Neuronal stem cell (in vitro differentiated cells): ENCODE data around the gene PDE2A.

Experiments
- DNase-seq: peaks from one replicate; pipeline ENCODE4 v3.0.0-alpha.2; 2013; ENCODE audit warnings: low spot score
- H2AFZ ChIP-seq: one replicate; pipeline ENCODE4 v1.6.1; 2013; ENCODE audit warnings: mild to moderate bottlenecking, low read length, inconsistent platforms
- H2AK5ac ChIP-seq: 2 replicates; pipeline ENCODE4 v1.6.1; 2013; ENCODE audit warnings: low read depth, mild to moderate bottlenecking, inconsistent platforms, low read length, moderate library complexity, mixed read lengths
- H2BK120ac ChIP-seq: 2 replicates; pipeline ENCODE4 v1.6.1; 2013; ENCODE audit warnings: low read depth, mild to moderate bottlenecking, inconsistent platforms, low read length, moderate library complexity, mixed read lengths
- H2BK12ac ChIP-seq: one replicate; pipeline ENCODE4 v1.6.1; 2013; ENCODE audit warnings: low read length, inconsistent platforms
- H2BK15ac ChIP-seq: 2 replicates; pipeline ENCODE4 v1.6.1; 2013; ENCODE audit warnings: mild to moderate bottlenecking, low read length, inconsistent platforms, mixed read lengths
- H2BK5ac ChIP-seq: one replicate; pipeline ENCODE4 v1.6.1; 2013; ENCODE audit warnings: inconsistent platforms, mild to moderate bottlenecking, low read length, moderate library complexity
- H3K14ac ChIP-seq: one replicate; pipeline ENCODE4 v1.6.1; 2013; ENCODE audit warnings: low read length, inconsistent platforms
- H3K18ac ChIP-seq: 2 replicates; pipeline ENCODE4 v1.6.1; 2013; ENCODE audit warnings: low read length, inconsistent platforms
- H3K23ac ChIP-seq: 2 replicates; pipeline ENCODE4 v1.6.1; 2013; ENCODE audit warnings: low read depth, mild to moderate bottlenecking, mixed read lengths, low read length, inconsistent platforms; ENCODE audit not compliant: poor library complexity
- H3K27ac ChIP-seq: replicated peaks from 3 replicates; pipeline ENCODE4 v1.5.1; 2013; ENCODE audit warnings: low read length, inconsistent platforms
- H3K27me3 ChIP-seq, 3 experiments: 2 replicates each; pipeline ENCODE4 v1.6.1; 2013; ENCODE audit warnings: low read length in 3 of 3, mild to moderate bottlenecking in 2 of 3, inconsistent platforms in 1 of 3, low read depth in 1 of 3, mixed read lengths in 1 of 3, moderate library complexity in 1 of 3; ENCODE audit not compliant: control insufficient read depth in 3 of 3, insufficient read depth in 3 of 3
- H3K36me3 ChIP-seq, 2 donors: replicated peaks in 1 of 2; 2 replicates each; pipeline ENCODE4 v1.6.1; 2013; ENCODE audit warnings: low read length in 2 of 2; ENCODE audit not compliant: control insufficient read depth in 2 of 2, insufficient read depth in 2 of 2
- H3K4ac ChIP-seq: 2 replicates; pipeline ENCODE4 v1.6.1; 2013; ENCODE audit warnings: inconsistent platforms, mild to moderate bottlenecking, low read length, moderate library complexity
- H3K4me1 ChIP-seq, 2 donors: 1 replicate in 1 of 2; 2 replicates in 1 of 2; pipeline ENCODE4 v1.6.1; 2013; ENCODE audit warnings: low read length in 2 of 2, low read depth in 1 of 2; ENCODE audit not compliant: control insufficient read depth in 2 of 2, insufficient read depth in 1 of 2
- H3K4me2 ChIP-seq: one replicate; pipeline ENCODE4 v1.6.1; 2013; ENCODE audit warnings: mild to moderate bottlenecking, low read length, inconsistent platforms; ENCODE audit not compliant: insufficient read depth, poor library complexity, severe bottlenecking
- H3K4me3 ChIP-seq, 2 donors: 2 replicates each; pipeline ENCODE4 v1.5.1; 2013; ENCODE audit warnings: low read length in 2 of 2, mild to moderate bottlenecking in 2 of 2, inconsistent platforms in 1 of 2, moderate library complexity in 1 of 2
- H3K79me1 ChIP-seq: one replicate; pipeline ENCODE4 v1.6.1; 2013; ENCODE audit warnings: low read depth, mild to moderate bottlenecking, inconsistent platforms, low read length, moderate library complexity
- H3K9ac ChIP-seq: one replicate; pipeline ENCODE4 v1.6.1; 2013; ENCODE audit warnings: mild to moderate bottlenecking, low read depth, low read length, inconsistent platforms; ENCODE audit not compliant: poor library complexity
- H3K9me3 ChIP-seq, 2 donors: replicated peaks in 1 of 2; 2 replicates each; pipeline versions ENCODE3 to v1.6.1; 2013; ENCODE audit warnings: low read length in 2 of 2, mild to moderate bottlenecking in 2 of 2, inconsistent platforms in 1 of 2, low read depth in 1 of 2, mixed read lengths in 1 of 2, moderate library complexity in 1 of 2; ENCODE audit not compliant: control insufficient read depth in 2 of 2, insufficient read depth in 1 of 2
- H4K8ac ChIP-seq: one replicate; pipeline ENCODE4 v1.6.1; 2013; ENCODE audit warnings: low read depth, mild to moderate bottlenecking, inconsistent platforms, low read length, moderate library complexity
- H4K91ac ChIP-seq: one replicate; pipeline ENCODE4 v1.6.1; 2013; ENCODE audit warnings: low read length, low read depth, mild to moderate bottlenecking, inconsistent platforms; ENCODE audit not compliant: poor library complexity
- whole genome bisulfite sequencing, 2 donors: extraction: QIAGEN DNeasy Blood & Tissue Kit; methylation state at CpG; one replicate each; pipeline ENCODE4 v1.1.7; 2013; ENCODE audit warnings: missing lambda C conversion rate in 2 of 2, mixed read lengths in 1 of 2; ENCODE audit not compliant: insufficient read length in 2 of 2, insufficient replicate concordance in 1 of 2; ENCODE audit errors: extremely low coverage in 2 of 2; 5-methylcytosine and 5-hydroxymethylcytosine counted together

The PDE2A gene

DNA sequence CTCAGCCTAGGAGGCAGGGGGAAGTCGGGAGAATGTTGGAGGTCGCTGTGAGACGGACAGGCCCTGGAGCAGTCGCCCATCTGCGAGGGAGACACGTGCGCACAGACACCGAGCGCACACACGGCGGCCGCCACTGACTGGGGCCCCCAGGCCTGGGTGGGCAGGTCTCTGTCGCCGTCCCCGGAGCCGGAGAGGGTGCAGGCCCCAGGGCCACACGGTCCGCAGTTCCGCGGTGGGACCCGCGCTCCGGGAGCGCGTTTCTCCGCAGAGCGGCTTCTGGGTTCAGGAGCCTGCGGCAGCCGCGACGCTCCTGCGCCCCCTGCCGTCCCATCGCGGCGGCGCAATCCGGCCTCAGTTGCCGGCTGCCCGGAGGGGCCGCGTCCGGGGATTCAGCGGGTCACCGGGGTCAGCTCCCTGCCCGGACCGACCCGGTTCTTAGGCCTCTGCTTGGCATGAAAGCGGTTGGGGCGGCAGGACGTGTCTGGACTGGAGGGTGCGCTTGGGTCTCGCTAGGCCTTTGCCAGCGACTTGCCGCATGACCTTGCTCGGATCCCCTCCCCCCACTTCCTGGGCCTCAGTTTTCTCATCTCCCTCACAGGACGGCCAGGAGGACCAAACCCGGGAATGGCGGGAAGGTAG lies 31.2 kb downstream of the PDE2A start:
- H4K8ac ChIP-seq: no peak overlapping the region
- H2AK5ac ChIP-seq: peak overlapping the region; percentile 95
- H3K4me1 ChIP-seq: peaks cover 2 to 5% of the 10 kb centered on the region in 2 donors
- H2BK15ac ChIP-seq: peak overlapping the region; percentile 80
- H3K14ac ChIP-seq: peak overlapping the region; percentile 82
- H3K9ac ChIP-seq: peak overlapping the region; percentile 64
- no peak overlapping the region for H2BK12ac ChIP-seq
- peaks cover 10 to 44% (median 36%) of the 10 kb centered on the region in 3 experiments for H3K27me3 ChIP-seq
- no peak overlapping the region for H3K27ac ChIP-seq
- peaks cover 0 to 3% of the 10 kb centered on the region in 2 donors for H3K9me3 ChIP-seq
- no peak overlapping the region for H2BK5ac ChIP-seq
- H4K91ac ChIP-seq: no peak overlapping the region
- H2AFZ ChIP-seq: peak overlapping the region; percentile 94
- H3K4me3 ChIP-seq: peak overlapping the region; percentile 9 to 56
- peak; percentile 71 for DNase-seq
- H3K18ac ChIP-seq: peak overlapping the region; percentile 67
- no peak overlapping the region for H2BK120ac ChIP-seq
- peak overlapping the region; percentile 36 for H3K23ac ChIP-seq
- no peaks in the 10 kb centered on the region for H3K36me3 ChIP-seq
- WGBS, 2 donors: no CpG with 5 or more reads among the region's 59 CpGs
- peak overlapping the region; percentile 90 for H3K4me2 ChIP-seq
- no peak overlapping the region for H3K4ac ChIP-seq
- H3K79me1 ChIP-seq: peaks cover 1% of the 10 kb centered on the region

- Histone ChIP-seq H3K27ac (no peak overlapping the region), H3K4me1 (peaks cover 2 to 5% of the 10 kb centered on the region in 2 donors), H3K18ac (peak overlapping the region; percentile 65), H3K4ac (no peak overlapping the region), H3K14ac (peak overlapping the region; percentile 4), H2BK5ac (no peak overlapping the region), H3K4me2 (peak overlapping the region; percentile 90), H2AK5ac (no peak overlapping the region), H3K79me1 (peaks cover 1% of the 10 kb centered on the region), H2AFZ (peak overlapping the region; percentile 94), H4K8ac (no peak overlapping the region), H3K23ac (no peak overlapping the region), H2BK120ac (no peak overlapping the region), H3K9ac (no peak overlapping the region), H4K91ac (no peak overlapping the region), H3K4me3 (peak overlapping the region in 1 of 2 donors; percentile 73), H2BK15ac (no peak overlapping the region), H2BK12ac (no peak overlapping the region), H3K9me3 (peaks cover 0 to 3% of the 10 kb centered on the region in 2 donors), H3K36me3 (no peaks in the 10 kb centered on the region), H3K27me3 (peaks cover 10 to 49% (median 36%) of the 10 kb centered on the region in 3 experiments)
- no CpG with 5 or more reads among the region's 85 CpGs for WGBS, 2 donors
- DNase-seq: no peak
Observed at GRCh38 chr11:72642043-72642883, 32.0 kb downstream of the PDE2A start.

DNA sequence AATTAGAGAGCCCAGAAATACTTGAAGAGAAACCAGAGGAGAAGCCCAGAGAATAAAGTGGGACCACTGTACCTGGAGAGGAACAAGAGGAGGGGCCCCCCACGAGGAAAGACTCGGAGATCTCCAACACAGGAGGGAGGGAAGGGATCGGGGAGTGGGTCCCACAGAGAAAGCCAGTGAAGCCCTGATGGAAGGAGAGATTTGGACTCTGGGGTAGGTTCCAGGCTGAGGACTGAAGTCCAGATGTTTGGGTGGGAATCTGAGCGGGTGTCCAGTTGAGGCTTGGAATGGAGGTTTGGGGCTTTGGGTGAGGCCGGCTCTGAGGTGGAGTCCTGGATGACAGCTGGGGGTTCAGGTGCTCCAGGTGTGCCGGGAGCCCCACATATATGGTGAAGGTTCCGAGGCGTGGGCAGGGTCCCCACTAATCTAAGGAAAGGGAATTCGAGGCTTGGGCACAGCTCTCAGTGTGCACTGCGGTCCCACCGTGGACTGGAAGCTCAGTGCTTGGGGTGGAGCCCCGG lies 32.6 kb downstream of the PDE2A start:
- Histone ChIP-seq H3K4me3 (no peak overlapping the region), H3K27ac (no peak overlapping the region)

More for the DNA sequence above, 32.6 kb downstream of the PDE2A start:
- H3K4me1 ChIP-seq: peaks cover 2 to 5% of the 10 kb centered on the region in 2 donors
- no peak overlapping the region for H3K4me2 ChIP-seq
- no peak overlapping the region for H4K8ac ChIP-seq
- peaks cover 1% of the 10 kb centered on the region for H3K79me1 ChIP-seq
- H3K27me3 ChIP-seq: peaks cover 10 to 56% (median 36%) of the 10 kb centered on the region in 3 experiments
- H3K18ac ChIP-seq: no peak overlapping the region
- no CpG with 5 or more reads among the region's 12 CpGs for WGBS, 2 donors
- H3K23ac ChIP-seq: no peak overlapping the region
- H2BK5ac ChIP-seq: no peak overlapping the region
- H3K9ac ChIP-seq: no peak overlapping the region
- no peak for DNase-seq
- no peak overlapping the region for H2AK5ac ChIP-seq
- no peak overlapping the region for H4K91ac ChIP-seq
- H3K4ac ChIP-seq: no peak overlapping the region
- peak overlapping the region; percentile 4 for H3K14ac ChIP-seq
- peaks cover 0 to 3% of the 10 kb centered on the region in 2 donors for H3K9me3 ChIP-seq
- no peak overlapping the region for H2BK12ac ChIP-seq
- H2AFZ ChIP-seq: no peak overlapping the region
- no peaks in the 10 kb centered on the region for H3K36me3 ChIP-seq
- H2BK120ac ChIP-seq: no peak overlapping the region
- H2BK15ac ChIP-seq: no peak overlapping the region
